Measurements from ENCODE around the gene NECTIN4.

DNA sequence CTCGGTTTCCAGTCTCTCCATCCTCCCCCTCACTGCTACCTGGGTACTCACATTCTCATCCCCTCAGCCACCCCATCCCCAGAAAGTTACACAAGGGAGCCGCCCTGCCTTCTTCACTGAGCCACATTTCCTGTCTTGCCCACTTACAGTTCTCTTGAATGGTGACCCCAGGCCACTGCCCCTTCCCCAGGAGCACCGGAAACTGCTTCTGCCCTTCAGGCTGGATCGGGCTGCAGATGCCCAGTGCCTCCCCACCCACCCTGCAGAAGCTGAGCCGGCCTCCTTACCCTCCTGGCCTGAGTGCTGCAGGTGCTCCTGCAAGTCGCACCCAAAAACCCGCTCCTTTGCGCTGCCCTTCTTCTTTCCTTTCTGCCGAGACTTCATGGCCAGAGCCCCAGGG lies 20.1 kb downstream of the NECTIN4 start:
- TF ChIP-seq, protein P1, sequence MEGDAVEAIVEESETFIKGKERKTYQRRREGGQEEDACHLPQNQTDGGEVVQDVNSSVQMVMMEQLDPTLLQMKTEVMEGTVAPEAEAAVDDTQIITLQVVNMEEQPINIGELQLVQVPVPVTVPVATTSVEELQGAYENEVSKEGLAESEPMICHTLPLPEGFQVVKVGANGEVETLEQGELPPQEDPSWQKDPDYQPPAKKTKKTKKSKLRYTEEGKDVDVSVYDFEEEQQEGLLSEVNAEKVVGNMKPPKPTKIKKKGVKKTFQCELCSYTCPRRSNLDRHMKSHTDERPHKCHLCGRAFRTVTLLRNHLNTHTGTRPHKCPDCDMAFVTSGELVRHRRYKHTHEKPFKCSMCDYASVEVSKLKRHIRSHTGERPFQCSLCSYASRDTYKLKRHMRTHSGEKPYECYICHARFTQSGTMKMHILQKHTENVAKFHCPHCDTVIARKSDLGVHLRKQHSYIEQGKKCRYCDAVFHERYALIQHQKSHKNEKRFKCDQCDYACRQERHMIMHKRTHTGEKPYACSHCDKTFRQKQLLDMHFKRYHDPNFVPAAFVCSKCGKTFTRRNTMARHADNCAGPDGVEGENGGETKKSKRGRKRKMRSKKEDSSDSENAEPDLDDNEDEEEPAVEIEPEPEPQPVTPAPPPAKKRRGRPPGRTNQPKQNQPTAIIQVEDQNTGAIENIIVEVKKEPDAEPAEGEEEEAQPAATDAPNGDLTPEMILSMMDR (conservative IDR thresholded peaks at IDR 0.05; ENCODE audit: low read depth in 2 of 2): no peak
- no peak for TF ChIP-seq EZH2phosphoT487 (IDR thresholded peaks at IDR 0.05; ENCODE audit: unreplicated experiment)

Measured in GM23338 (cell line).